K562 (cell line): ENCODE data around the gene TMCO1. TPM values are rescaled to one million over a fixed set of nuclear protein-coding genes. Genes with fewer than 3 reads are reported as not detected.

Experiments
- ATAC-seq: fragments of 200-7000 bp; cut with Tn5 transposase; 3 replicates; pipeline ENCODE4 v1.9.1; 2020; ENCODE audit warnings: moderate library complexity
- BruUV-seq: library from RNA; stranded (reverse); fragments of 400-500 nt; replicated peaks from 2 replicates; lab custom pipeline; 2021; lab: Mats Ljungman, UMichigan
- CTCF ChIA-PET: fragments of 300-600 bp; formaldehyde crosslinking; extraction: SDS; loops from one replicate; lab custom pipeline; 2021; ENCODE audit warnings: low intra/inter-chr PET ratio; lab: Yijun Ruan, JAX
- POLR2A ChIA-PET: fragments of 300-600, 350-650 bp; sonication (Branson Sonifier 250); formaldehyde crosslinking; extraction: SDS; loops from one replicate; lab custom pipeline; 2021; ENCODE audit warnings: antibody characterized with exemption, inconsistent platforms; lab: Yijun Ruan, JAX
- DNase-seq, 4 experiments: peaks; one replicate each; pipeline versions ENCODE4 v3.0.0 to v3.0.0-alpha.2; 2011 to 2018; ENCODE audit warnings: low spot score in 3 of 4, mixed read lengths in 3 of 4; ENCODE audit errors: extremely low read depth in 1 of 4
- FAIRE-seq: peaks from 2 replicates; lab custom pipeline; 2011; peaks lifted over from hg19 to GRCh38; lab: Jason Lieb, UNC
- H2AFZ ChIP-seq: 2 replicates; pipeline ENCODE4 v1.6.0; 2011; ENCODE audit warnings: low read depth, low read length, control low read depth, inconsistent platforms
- H3K27ac ChIP-seq: fragments of 200-600 bp; 3 replicates; pipeline ENCODE4 v1.8.0; 2011; ENCODE audit warnings: low read depth, mild to moderate bottlenecking, control low read depth, inconsistent platforms, low read length, moderate library complexity, mixed read lengths; ENCODE audit errors: extremely low read depth
- H3K27me3 ChIP-seq, 2 experiments: fragments of 300-600 bp in 1 of 2; 2 replicates in 1 of 2; 3 replicates in 1 of 2; pipeline versions ENCODE4 v1.6.0 to v1.8.0; 2011; ENCODE audit warnings: inconsistent platforms in 2 of 2, low read length in 2 of 2, mild to moderate bottlenecking in 1 of 2, mixed read lengths in 1 of 2, moderate library complexity in 1 of 2; ENCODE audit not compliant: control insufficient read depth in 2 of 2, insufficient read depth in 2 of 2
- H3K36me3 ChIP-seq: fragments of 300-600 bp; 3 replicates; pipeline ENCODE4 v1.8.0; 2011; ENCODE audit warnings: mild to moderate bottlenecking, low read length, inconsistent platforms; ENCODE audit not compliant: control insufficient read depth, insufficient read depth
- H3K4me1 ChIP-seq, 2 experiments: fragments of 200-600 bp in 1 of 2; replicated peaks in 1 of 2; 2 replicates in 1 of 2; 3 replicates in 1 of 2; pipeline versions ENCODE4 v1.5.1 to v1.8.0; 2011; ENCODE audit warnings: inconsistent platforms in 2 of 2, low read length in 2 of 2, mild to moderate bottlenecking in 1 of 2, mixed read lengths in 1 of 2, moderate library complexity in 1 of 2; ENCODE audit not compliant: control insufficient read depth in 2 of 2, insufficient read depth in 2 of 2
- H3K4me2 ChIP-seq: 2 replicates; pipeline ENCODE4 v1.6.1; 2011; ENCODE audit warnings: low read length, control low read depth, inconsistent platforms, mixed read lengths; ENCODE audit not compliant: insufficient read depth
- H3K4me3 ChIP-seq: fragments of 200-600 bp; sonication (generic), shearing (Covaris generic); 2 replicates; pipeline ENCODE4 v1.5.1; 2016; ENCODE audit warnings: control low read depth, inconsistent platforms
- H3K79me2 ChIP-seq: fragments of 200-600 bp; 3 replicates; pipeline ENCODE4 v1.8.0; 2011; ENCODE audit warnings: low read length, inconsistent platforms; ENCODE audit not compliant: control insufficient read depth, insufficient read depth
- H3K9ac ChIP-seq, 2 experiments: 2 replicates each; pipeline versions ENCODE4 v1.6.0 to v1.6.1; 2011; ENCODE audit warnings: low read depth in 2 of 2, low read length in 2 of 2, control low read depth in 1 of 2, inconsistent platforms in 1 of 2, mild to moderate bottlenecking in 1 of 2, mixed read lengths in 1 of 2; ENCODE audit not compliant: insufficient read depth in 1 of 2
- H3K9me1 ChIP-seq: one replicate; pipeline ENCODE4 v1.6.0; 2011; ENCODE audit warnings: inconsistent platforms, mild to moderate bottlenecking, low read length, moderate library complexity; ENCODE audit not compliant: control insufficient read depth, insufficient read depth
- H3K9me3 ChIP-seq: replicated peaks from 2 replicates; pipeline ENCODE4 v1.5.1; 2011; ENCODE audit warnings: low read depth, low read length, inconsistent platforms; ENCODE audit not compliant: control insufficient read depth, insufficient read depth
- H4K20me1 ChIP-seq: replicated peaks from 2 replicates; pipeline ENCODE4 v1.6.1; 2011; ENCODE audit warnings: low read length, inconsistent platforms, mixed read lengths; ENCODE audit not compliant: control insufficient read depth, insufficient read depth
- ASH1L ChIP-seq: fragments of 450-650 bp; IDR thresholded peaks from 2 replicates; pipeline ENCODE4 v1.6.1; 2018; ENCODE audit warnings: borderline replicate concordance, mild to moderate bottlenecking, low read depth; ENCODE audit not compliant: partially characterized antibody
- DNMT1 ChIP-seq: fragments of 450-650 bp; IDR thresholded peaks from 2 replicates; pipeline ENCODE4 v1.6.1; 2016; ENCODE audit warnings: antibody characterized with exemption, mild to moderate bottlenecking
- ESRRB ChIP-seq: fragments of 250-450 bp; sonication (Bioruptor Pico); IDR thresholded peaks from 2 replicates; pipeline ENCODE4 v1.5.0; 2020; ENCODE audit warnings: mild to moderate bottlenecking, moderate library complexity, borderline replicate concordance
- ETV1 ChIP-seq: fragments of 450-650 bp; conservative IDR thresholded peaks from 2 replicates; pipeline ENCODE4 v1.6.1; 2016; ENCODE audit warnings: missing genetic modification characterization, control low read depth, low read depth, missing compliant biosample characterization
- HBP1 ChIP-seq: fragments of 450-650 bp; formaldehyde crosslinking; IDR thresholded peaks from 2 replicates; pipeline ENCODE4 v1.4.0; 2022; ENCODE audit warnings: missing genetic modification characterization
- KAT2B ChIP-seq: IDR thresholded peaks from one replicate; pipeline ENCODE4 v1.6.1; 2012; ENCODE audit warnings: low read depth, mild to moderate bottlenecking, control low read depth, inconsistent platforms, low read length, moderate library complexity
- MITF ChIP-seq: IDR thresholded peaks from 2 replicates; pipeline ENCODE4 v1.6.1; 2014; ENCODE audit warnings: antibody characterized with exemption
- NCOA6 ChIP-seq: fragments of 450-650 bp; IDR thresholded peaks from 2 replicates; pipeline ENCODE4 v1.6.1; 2017; ENCODE audit warnings: mild to moderate bottlenecking
- NFIC ChIP-seq: fragments of 450-650 bp; IDR thresholded peaks from 2 replicates; pipeline ENCODE4 v1.6.1; 2017; ENCODE audit warnings: mild to moderate bottlenecking, inconsistent platforms
- NR3C1 ChIP-seq: sonication (generic); formaldehyde crosslinking; IDR thresholded peaks from 2 replicates; pipeline ENCODE4 v1.8.1; 2022; ENCODE audit warnings: missing genetic modification reagents
- RBFOX2 ChIP-seq: fragments of 200-400 bp; formaldehyde crosslinking; IDR thresholded peaks from 2 replicates; pipeline ENCODE4 v1.6.1; 2017; ENCODE audit warnings: low read depth, mild to moderate bottlenecking, low read length, moderate library complexity
- STAT5B ChIP-seq: fragments of 250-450 bp; sonication (Bioruptor Pico); IDR thresholded peaks from 2 replicates; pipeline ENCODE4 v1.8.0; 2021; ENCODE audit warnings: mild to moderate bottlenecking, inconsistent platforms
- TBP ChIP-seq: optimal IDR thresholded peaks from 2 replicates; pipeline ENCODE3; 2011; ENCODE audit warnings: low read depth, low read length, improper control_type of control experiment
- ZNF175 ChIP-seq: fragments of 200-800 bp; sonication (Bioruptor generic); IDR thresholded peaks from 2 replicates; pipeline ENCODE4 v1.6.1; 2016; ENCODE audit warnings: low read depth, mild to moderate bottlenecking, missing genetic modification characterization, missing compliant biosample characterization
- ZNF408 ChIP-seq: fragments of 250-450 bp; sonication (Bioruptor Pico); IDR thresholded peaks from 2 replicates; pipeline ENCODE4 v1.4.0; 2020; ENCODE audit warnings: low read depth, mild to moderate bottlenecking, moderate library complexity
- ZNF57 ChIP-seq: fragments of 450-650 bp; formaldehyde crosslinking; IDR thresholded peaks from 2 replicates; pipeline ENCODE4 v1.4.0; 2020; ENCODE audit warnings: mild to moderate bottlenecking, moderate library complexity
- ZNF695 ChIP-seq: fragments of 450-650 bp; formaldehyde crosslinking; IDR thresholded peaks from 2 replicates; pipeline ENCODE4 v1.4.0; 2020; ENCODE audit warnings: mild to moderate bottlenecking, moderate library complexity
- ZNF717 ChIP-seq: fragments of 250-450 bp; sonication (Bioruptor Pico); IDR thresholded peaks from 2 replicates; pipeline ENCODE4 v1.5.0; 2021
- WGBS: fragments of 100-300 bp; shearing (Covaris generic); methylation state at CpG from one replicate; pipeline ENCODE4 v1.1.6; 2016; ENCODE audit warnings: low coverage, mixed read lengths; ENCODE audit not compliant: insufficient coverage; ENCODE audit errors: missing lambda C conversion rate; 5-methylcytosine and 5-hydroxymethylcytosine counted together
- in situ Hi-C: fragments of 300-500 bp; cut with MboI; formaldehyde crosslinking; loops from 4 replicates; pipeline ENCODE4 v1.15.0; 2018; ENCODE audit warnings: inconsistent platforms, mixed read lengths
- intact Hi-C: fragments of 100-400 bp; cut with micrococcal nuclease; formaldehyde crosslinking; loops from 2 replicates; pipeline ENCODE4 v1.14.2; 2022
- polyA plus RNA-seq, 8 experiments: library from polyadenylated mRNA; depleted of rRNA in 4 of 8; stranded (reverse) in 5 of 8; unstranded in 3 of 8; fragments of >200 nt; fragmentation: Nextera tagmentation in 2 of 8; fragmentation: Illumina TruSeq in 1 of 8; extraction: Ambion mirVana in 2 of 8; extraction: Trizol in 1 of 8; gene quantifications; 2 replicates each; pipeline versions ENCODE4 v1.2.1 to v1.2.3, GENCODE V29; 2011 to 2014; ENCODE audit warnings: inconsistent platforms in 1 of 8, missing spikeins in 1 of 8
- total RNA-seq, 7 experiments: library from RNA; depleted of rRNA in 6 of 7; stranded (reverse); fragments of >200 nt in 6 of 7; fragmentation: Illumina TruSeq in 2 of 7; extraction: Trizol in 2 of 7; gene quantifications; 2 replicates each; pipeline versions ENCODE4 v1.2.1 to v1.2.3, GENCODE V29; 2011 to 2021; ENCODE audit warnings: low replicate concordance in 1 of 7
- TF ChIP-seq, protein P1 (sequence below): fragments of 250-450 bp; sonication (Bioruptor Pico); IDR thresholded peaks from 2 replicates; pipeline ENCODE4 v1.4.0; 2020; ENCODE audit warnings: mild to moderate bottlenecking, moderate library complexity

TMCO1 gene
- total and polyA plus RNA-seq, 9 of the 15 experiments (the other 6 are each of a cell fraction or from before 2014, with no cell fraction given), result 69.3 to 561 (median 175) TPM

DNA sequence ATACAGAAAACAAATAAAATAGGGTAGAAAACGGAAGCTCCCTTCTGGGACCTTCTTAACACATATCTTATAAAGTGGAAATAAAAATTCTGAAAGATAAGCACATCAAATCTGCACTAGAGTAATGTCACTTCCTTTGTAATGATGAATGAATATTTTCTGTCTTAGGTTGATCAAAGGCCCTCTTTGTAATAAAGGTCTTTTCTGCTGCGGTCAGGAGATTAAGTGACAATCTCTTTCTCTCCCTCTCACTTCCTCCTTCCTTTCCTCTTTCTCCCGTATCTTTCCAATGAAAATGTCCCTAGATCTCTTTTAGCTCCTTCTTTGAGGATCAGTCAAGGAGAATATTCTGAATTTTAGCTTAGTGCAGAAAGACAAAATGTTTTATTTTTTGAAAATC lies 33.8 kb downstream of the TMCO1 start:
- ChIA-PET POLR2A (interaction anchor here (1.5 to 1.6 kb wide), 2 partner anchors 11 to 34 kb away, joined by 4 read pairs; no protein-coding TSS in a partner anchor), CTCF (no interaction called here)
- Histone ChIP-seq H3K9me1 (no peaks in the 10 kb centered on the region), H3K4me1 (no peaks in the 10 kb centered on the region), H4K20me1 (no peaks in the 10 kb centered on the region), H3K79me2 (no peaks in the 10 kb centered on the region), H3K27me3 (no peaks in the 10 kb centered on the region), H3K27ac (no peak overlapping the region), H3K9ac (no peak overlapping the region), H2AFZ (no peak overlapping the region), H3K9me3 (no peaks in the 10 kb centered on the region), H3K4me2 (no peak overlapping the region), H3K4me3 (no peak overlapping the region), H3K36me3 (peaks cover 51% of the 10 kb centered on the region; the same call in 1 of the 3 replicates)
- intact Hi-C loops (no loop called here), in situ Hi-C loops (no loop called here)
- WGBS, result 95% methylated on average over 3 of the region's 3 CpGs
- ATAC-seq (no peak), DNase-seq (no peak), FAIRE-seq (no peak)
- TF ChIP-seq ESRRB, result no peak
- TF ChIP-seq ASH1L, result no peak
- TF ChIP-seq KAT2B, result no peak
- no peak for TF ChIP-seq ETV1
- TF ChIP-seq TBP, result no peak
- no peak for TF ChIP-seq ZNF408
- TF ChIP-seq, protein P1, sequence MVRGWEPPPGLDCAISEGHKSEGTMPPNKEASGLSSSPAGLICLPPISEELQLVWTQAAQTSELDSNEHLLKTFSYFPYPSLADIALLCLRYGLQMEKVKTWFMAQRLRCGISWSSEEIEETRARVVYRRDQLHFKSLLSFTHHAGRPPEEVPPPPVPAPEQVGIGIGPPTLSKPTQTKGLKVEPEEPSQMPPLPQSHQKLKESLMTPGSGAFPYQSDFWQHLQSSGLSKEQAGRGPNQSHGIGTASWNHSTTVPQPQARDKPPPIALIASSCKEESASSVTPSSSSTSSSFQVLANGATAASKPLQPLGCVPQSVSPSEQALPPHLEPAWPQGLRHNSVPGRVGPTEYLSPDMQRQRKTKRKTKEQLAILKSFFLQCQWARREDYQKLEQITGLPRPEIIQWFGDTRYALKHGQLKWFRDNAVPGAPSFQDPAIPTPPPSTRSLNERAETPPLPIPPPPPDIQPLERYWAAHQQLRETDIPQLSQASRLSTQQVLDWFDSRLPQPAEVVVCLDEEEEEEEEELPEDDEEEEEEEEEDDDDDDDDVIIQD, result no peak
- TF ChIP-seq ZNF175, result no peak
- no peak for TF ChIP-seq HBP1 (CRISPR knock-in tag)
- no peak for TF ChIP-seq NFIC
- no peak for TF ChIP-seq ZNF717 (CRISPR knock-in tag)
- TF ChIP-seq ZNF695 (CRISPR knock-in tag), result no peak
- TF ChIP-seq NCOA6, result no peak
- TF ChIP-seq NR3C1 (CRISPR knock-in tag), result no peak
- no peak for TF ChIP-seq ZNF57 (CRISPR knock-in tag)
- TF ChIP-seq MITF, result no peak
- no peak for TF ChIP-seq DNMT1
- TF ChIP-seq RBFOX2, result no peak
- TF ChIP-seq STAT5B (CRISPR knock-in tag), result no peak
- no TSS peak for BruUV-seq
